Lung (tissue), 12 donors: Measurements from ENCODE around the gene ZNF546. TPM values are rescaled to one million over a fixed set of nuclear protein-coding genes. Genes with fewer than 3 reads are reported as not detected.
"Not testable (repeated sequence)": the region's sequence is repeated elsewhere in the genome, so short reads cannot be mapped to it uniquely, and the experiment has no call there.

ENCODE experiments used
- ATAC-seq: fragments of 200-7000 bp; cut with Tn5 transposase; one replicate; pipeline ENCODE4 v1.9.1; 2020; ENCODE audit warnings: moderate number of reproducible peaks; ENCODE audit not compliant: insufficient read depth, low FRiP score
- DNase-seq, 3 donors: peaks; one replicate each; pipeline ENCODE4 v3.0.0-alpha.2; 2013 to 2017
- H3K27ac ChIP-seq, 2 donors: one replicate each; pipeline ENCODE4 v1.5.1; 2013; ENCODE audit warnings: mild to moderate bottlenecking in 2 of 2, moderate library complexity in 2 of 2, control low read depth in 1 of 2, inconsistent platforms in 1 of 2, low read depth in 1 of 2, low read length in 1 of 2
- H3K27me3 ChIP-seq, 3 donors: one replicate each; pipeline ENCODE4 v1.5.1; 2013; ENCODE audit warnings: low read length in 2 of 3; ENCODE audit not compliant: control insufficient read depth in 3 of 3, insufficient read depth in 3 of 3
- H3K36me3 ChIP-seq, 4 donors: one replicate each; pipeline ENCODE4 v1.5.1; 2013; ENCODE audit warnings: low read length in 4 of 4, mild to moderate bottlenecking in 1 of 4, moderate library complexity in 1 of 4; ENCODE audit not compliant: control insufficient read depth in 4 of 4, insufficient read depth in 4 of 4
- H3K4me1 ChIP-seq, 5 donors: one replicate each; pipeline ENCODE4 v1.5.1; 2013; ENCODE audit warnings: low read length in 5 of 5, mild to moderate bottlenecking in 2 of 5, moderate library complexity in 1 of 5; ENCODE audit not compliant: control insufficient read depth in 5 of 5, insufficient read depth in 5 of 5
- H3K4me3 ChIP-seq: one replicate; pipeline ENCODE4 v1.5.1; 2013; ENCODE audit warnings: mild to moderate bottlenecking, control low read depth, moderate library complexity
- H3K9ac ChIP-seq, 2 donors: one replicate each; pipeline ENCODE4 v1.5.1; 2013; ENCODE audit warnings: low read length in 2 of 2, control low read depth in 1 of 2; ENCODE audit not compliant: insufficient read depth in 1 of 2
- H3K9me3 ChIP-seq, 4 donors: one replicate each; pipeline ENCODE4 v1.5.1; 2013; ENCODE audit warnings: low read length in 3 of 4, mild to moderate bottlenecking in 1 of 4, moderate library complexity in 1 of 4; ENCODE audit not compliant: control insufficient read depth in 4 of 4, insufficient read depth in 3 of 4
- CTCF ChIP-seq: IDR thresholded peaks from 2 replicates; pipeline ENCODE4 v1.5.1; 2012; ENCODE audit warnings: mild to moderate bottlenecking; ENCODE audit errors: control extremely low read depth, extremely low read depth
- WGBS, 2 donors: extraction: QIAGEN DNeasy Blood & Tissue Kit; methylation state at CpG; one replicate each; pipeline ENCODE4 v1.1.7; 2013; 5-methylcytosine and 5-hydroxymethylcytosine counted together
- polyA plus RNA-seq, 2 donors: library from polyadenylated mRNA; stranded (reverse); fragments of 200-250 nt; gene quantifications; one replicate each; pipeline ENCODE4 v1.2.1, GENCODE V29; 2013
- total RNA-seq, 2 donors: library from RNA; depleted of rRNA in 1 of 2; stranded (reverse); fragments of >200 nt in 1 of 2; gene quantifications; one replicate each; pipeline ENCODE4 v1.2.1, GENCODE V29; 2014 to 2021
- donor health status: control.
- donor health status: control.
- donor health status: Bipolar disorder and iron deficiency.
- donor health status: healthy.
- donor health status: DM: yes; HTN: yes; CAD: no.

The ZNF546 gene
- total and polyA plus RNA-seq, 4 donors, result 1.0 to 9.2 (median 2.7) TPM

- Histone ChIP-seq H3K9ac (no peak overlapping the region), H3K4me1 (peaks cover 0 to 1% (median 0%) of the 10 kb centered on the region in 5 donors), H3K9me3 (no peaks in the 10 kb centered on the region), H3K27ac (no peak overlapping the region), H3K36me3 (no peaks in the 10 kb centered on the region), H3K27me3 (no peaks in the 10 kb centered on the region), H3K4me3 (no peak overlapping the region)
- WGBS, 2 donors, result 61 to 76% methylated on average over 3 of the region's 3 CpGs
- TF ChIP-seq CTCF, result no peak
- ATAC-seq (no peak), DNase-seq (no peak)
These were observed 45.2 kb upstream of the ZNF546 start for GRCh38 chr19:39951686-39952085.

- H3K27ac ChIP-seq, result no peak overlapping the region
- no peak for ATAC-seq
- no peak overlapping the region for H3K9ac ChIP-seq
- no peaks in the 10 kb centered on the region for H3K9me3 ChIP-seq
- no peaks in the 10 kb centered on the region for H3K36me3 ChIP-seq
- 66 to 84% methylated on average over 7 of the region's 7 CpGs for WGBS, 2 donors
- no peak for DNase-seq
- no peak for TF ChIP-seq CTCF
- H3K4me1 ChIP-seq, result peaks cover 0 to 1% (median 0%) of the 10 kb centered on the region in 5 donors
- H3K4me3 ChIP-seq, result no peak overlapping the region
- no peaks in the 10 kb centered on the region for H3K27me3 ChIP-seq
These were observed 42.9 kb upstream of the ZNF546 start for GRCh38 chr19:39953915-39954314.

GRCh38 chr19:39957886-39958285, 39.0 kb upstream of the ZNF546 start:
- H3K27me3 ChIP-seq, H3K27ac ChIP-seq, H3K4me3 ChIP-seq, H3K9me3 ChIP-seq, H3K9ac ChIP-seq, H3K36me3 ChIP-seq, DNase-seq, ATAC-seq, H3K4me1 ChIP-seq: not testable (repeated sequence)
- WGBS, 2 donors, result 87 to 94% methylated on average over 5 of the region's 5 CpGs

DNA sequence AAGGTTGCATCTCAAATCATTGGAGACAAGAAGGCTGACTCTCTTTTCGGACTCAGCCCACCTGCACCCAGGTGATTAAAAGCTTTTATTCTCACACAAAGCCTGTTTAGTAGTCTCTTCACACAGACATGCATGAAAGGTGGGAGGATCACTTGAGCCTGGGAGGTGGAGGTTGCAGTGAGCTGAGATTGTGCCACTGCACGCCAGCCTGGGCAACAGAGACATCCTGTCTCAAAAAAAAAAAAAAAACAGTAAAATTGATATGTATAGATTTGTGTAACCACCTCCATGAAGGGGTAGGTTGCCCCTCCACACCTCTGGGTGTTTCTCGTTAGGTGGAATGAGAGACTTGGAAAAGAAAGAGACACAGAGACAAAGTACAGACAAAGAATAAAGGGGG, 37.9 kb upstream of the ZNF546 start:
- not testable (repeated sequence) for H3K36me3 ChIP-seq, H3K4me1 ChIP-seq, H3K4me3 ChIP-seq, DNase-seq, H3K9me3 ChIP-seq, H3K9ac ChIP-seq, H3K27ac ChIP-seq, ATAC-seq, H3K27me3 ChIP-seq
- WGBS, 2 donors, result 85 to 87% methylated on average over 3 of the region's 3 CpGs

DNA sequence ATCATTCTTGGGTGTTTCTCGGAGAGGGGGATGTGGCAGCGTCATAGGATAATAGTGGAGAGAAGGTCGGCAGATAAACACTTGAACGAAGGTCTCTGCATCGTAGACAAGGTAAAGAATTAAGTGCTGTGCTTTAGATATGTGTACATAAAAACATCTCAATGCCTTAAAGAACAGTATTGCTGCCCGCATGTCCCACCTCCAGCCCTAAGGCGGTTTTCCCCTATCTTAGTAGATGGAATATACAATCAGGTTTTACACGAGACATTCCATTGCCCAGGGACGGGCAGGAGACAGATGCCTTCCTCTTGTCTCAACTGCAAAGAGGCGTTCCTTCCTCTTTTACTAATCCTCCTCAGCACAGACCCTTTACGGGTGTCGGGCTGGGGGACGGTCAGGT, 37.5 kb upstream of the ZNF546 start:
- not testable (repeated sequence) for ATAC-seq, DNase-seq, H3K9me3 ChIP-seq, H3K27ac ChIP-seq, H3K9ac ChIP-seq, H3K36me3 ChIP-seq, H3K4me3 ChIP-seq, H3K4me1 ChIP-seq, H3K27me3 ChIP-seq
- WGBS, 2 donors, result 47 to 54% methylated on average over 9 to 10 of the region's 13 CpGs
